GM03348 (cell line): ENCODE results near the gene C5AR1.
"Not testable (repeated sequence)": the region's sequence is repeated elsewhere in the genome, so short reads cannot be mapped to it uniquely, and the experiment has no call there.

Experiments used
- DNase-seq: peaks from one replicate; pipeline ENCODE4 v3.0.0; 2012; ENCODE audit warnings: low spot score

Gene C5AR1

GRCh38 chr19:47284324-47284899, 25.2 kb upstream of the C5AR1 start:
- DNase-seq = peak; percentile 52

DNA sequence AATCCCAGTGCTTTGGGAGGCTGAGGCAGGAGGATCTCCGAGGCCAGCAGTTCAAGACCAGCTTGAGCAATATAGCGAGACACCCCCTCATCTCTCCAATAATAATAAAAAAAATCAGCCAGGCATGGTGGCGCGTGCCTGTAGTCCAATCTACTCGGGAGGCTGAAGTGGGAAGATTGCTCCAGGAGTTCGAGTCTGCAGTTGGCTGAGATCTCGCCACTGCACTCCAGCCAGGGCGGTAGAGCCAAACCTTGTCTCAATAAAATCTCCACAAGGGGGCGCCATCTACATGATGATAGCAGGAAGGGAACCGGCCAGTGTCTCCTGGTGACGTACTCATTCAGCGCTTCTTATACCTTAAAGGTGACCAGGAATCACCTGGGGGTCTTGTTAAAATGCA, 13.6 kb upstream of the C5AR1 start:
- peak; percentile 78 for DNase-seq

- not testable (repeated sequence) for DNase-seq
Observed at GRCh38 chr19:47300867-47301266, 8.8 kb upstream of the C5AR1 start.

DNA sequence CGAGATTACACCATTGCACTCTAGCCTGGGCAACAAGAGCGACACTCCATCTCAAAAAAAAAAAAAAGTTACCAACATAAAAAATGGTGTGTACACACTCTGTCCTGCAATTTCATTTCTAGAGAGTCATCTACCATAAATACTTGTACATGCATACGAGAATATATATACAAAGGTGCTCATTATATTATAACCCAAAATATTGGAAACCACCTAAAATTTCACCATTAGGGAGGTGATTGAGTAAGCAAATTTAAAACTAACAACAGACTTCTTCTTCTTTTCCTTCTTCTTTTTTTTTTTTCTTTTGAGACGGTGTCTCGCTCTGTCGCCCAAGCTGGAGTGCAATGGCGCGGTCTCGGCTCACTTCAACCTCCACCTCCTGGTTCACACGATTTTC, 7.4 kb upstream of the C5AR1 start:
- DNase-seq = no peak

- no peak for DNase-seq
Observed at GRCh38 chr19:47303966-47304365, 5.7 kb upstream of the C5AR1 start.

DNA sequence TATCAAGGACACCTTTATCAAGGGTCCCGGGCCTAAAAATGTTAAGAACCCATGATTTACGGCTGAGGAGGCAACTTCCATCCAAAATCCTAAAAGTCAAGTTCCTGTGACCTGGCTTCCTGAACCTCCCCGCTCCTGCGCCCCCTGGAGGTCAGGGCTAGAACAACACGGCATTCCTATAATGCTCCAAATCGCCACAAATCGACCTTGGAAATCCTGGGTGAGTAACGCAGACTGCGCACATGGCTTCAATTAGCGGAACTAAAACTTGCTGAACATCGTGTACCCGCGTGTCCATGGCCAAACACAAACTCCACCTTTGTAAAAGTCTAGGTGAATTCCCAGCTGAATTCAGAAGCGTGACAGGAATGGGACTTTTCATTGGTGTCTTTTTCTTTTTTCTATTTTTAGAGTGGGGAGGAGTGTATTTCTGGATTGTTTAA, 4.3 kb upstream of the C5AR1 start:
- peak; percentile 91 for DNase-seq

GRCh38 chr19:47306303-47306702, 3.4 kb upstream of the C5AR1 start:
- no peak for DNase-seq

GRCh38 chr19:47309038-47309437, 623 bp upstream of the C5AR1 start:
- DNase-seq = peak; percentile 62

GRCh38 chr19:47310323-47310722, 662 bp downstream of the C5AR1 start:
- DNase-seq = no peak

DNA sequence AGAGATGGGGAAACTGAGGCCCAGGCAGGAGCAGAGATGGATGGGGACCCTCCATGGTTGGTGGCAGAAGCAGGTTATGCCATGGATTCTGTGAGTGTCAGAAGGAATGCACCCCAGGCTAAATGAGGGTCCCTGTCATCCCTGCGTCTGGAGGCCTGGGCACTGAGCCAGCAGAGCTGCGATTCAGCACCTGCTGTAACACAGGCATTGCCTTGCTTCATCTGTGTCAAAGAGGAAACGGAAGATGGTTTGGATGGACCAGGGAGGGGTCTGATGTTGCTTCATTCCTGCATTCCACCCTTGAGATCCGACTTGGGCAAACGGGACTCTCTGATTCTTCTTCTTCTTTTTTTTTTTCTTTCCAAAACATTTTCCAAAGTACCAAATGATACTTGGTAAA, 1.2 kb downstream of the C5AR1 start:
- DNase-seq = peak; percentile 34

- DNase-seq = no peak
Observed at GRCh38 chr19:47312366-47313006, 2.8 kb downstream of the C5AR1 start.

GRCh38 chr19:47313754-47314295, 4.2 kb downstream of the C5AR1 start:
- no peak for DNase-seq

DNA sequence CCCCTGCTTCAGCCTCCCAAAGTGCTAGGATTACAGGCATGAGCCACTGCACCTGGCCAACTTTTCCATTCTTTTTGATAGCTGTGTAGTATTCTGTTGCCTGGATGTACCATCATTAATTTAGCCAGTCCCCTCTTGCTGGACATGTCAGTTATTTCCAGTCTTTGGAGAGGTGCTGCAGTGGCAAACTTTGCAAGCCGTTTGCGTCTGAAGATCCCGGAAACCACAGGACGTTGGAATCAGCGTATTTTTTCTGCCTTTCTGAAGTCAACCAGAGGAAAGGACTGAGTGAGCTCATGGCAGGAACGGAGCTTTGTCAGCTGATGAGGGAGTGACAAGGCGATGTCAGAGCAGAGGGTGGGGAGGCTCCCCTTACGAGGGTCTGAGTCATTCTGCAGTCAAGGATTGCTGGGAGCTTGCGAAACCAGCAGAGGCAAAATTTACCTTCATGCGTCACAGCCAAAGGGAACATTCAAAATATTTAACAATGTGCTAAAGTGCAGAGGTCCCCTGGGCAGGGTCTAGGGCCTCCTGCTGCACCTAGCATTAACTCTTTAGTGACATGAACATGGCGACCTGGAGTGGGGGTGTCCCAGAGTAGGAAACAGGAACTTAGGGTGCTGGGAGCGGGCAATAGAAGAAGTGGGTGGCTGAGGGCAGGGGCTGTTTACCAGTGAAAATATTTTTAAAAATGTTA, 5.6 kb downstream of the C5AR1 start:
- peak; percentile 92 for DNase-seq

- no peak for DNase-seq
Observed at GRCh38 chr19:47316513-47316912, 6.9 kb downstream of the C5AR1 start.

DNA sequence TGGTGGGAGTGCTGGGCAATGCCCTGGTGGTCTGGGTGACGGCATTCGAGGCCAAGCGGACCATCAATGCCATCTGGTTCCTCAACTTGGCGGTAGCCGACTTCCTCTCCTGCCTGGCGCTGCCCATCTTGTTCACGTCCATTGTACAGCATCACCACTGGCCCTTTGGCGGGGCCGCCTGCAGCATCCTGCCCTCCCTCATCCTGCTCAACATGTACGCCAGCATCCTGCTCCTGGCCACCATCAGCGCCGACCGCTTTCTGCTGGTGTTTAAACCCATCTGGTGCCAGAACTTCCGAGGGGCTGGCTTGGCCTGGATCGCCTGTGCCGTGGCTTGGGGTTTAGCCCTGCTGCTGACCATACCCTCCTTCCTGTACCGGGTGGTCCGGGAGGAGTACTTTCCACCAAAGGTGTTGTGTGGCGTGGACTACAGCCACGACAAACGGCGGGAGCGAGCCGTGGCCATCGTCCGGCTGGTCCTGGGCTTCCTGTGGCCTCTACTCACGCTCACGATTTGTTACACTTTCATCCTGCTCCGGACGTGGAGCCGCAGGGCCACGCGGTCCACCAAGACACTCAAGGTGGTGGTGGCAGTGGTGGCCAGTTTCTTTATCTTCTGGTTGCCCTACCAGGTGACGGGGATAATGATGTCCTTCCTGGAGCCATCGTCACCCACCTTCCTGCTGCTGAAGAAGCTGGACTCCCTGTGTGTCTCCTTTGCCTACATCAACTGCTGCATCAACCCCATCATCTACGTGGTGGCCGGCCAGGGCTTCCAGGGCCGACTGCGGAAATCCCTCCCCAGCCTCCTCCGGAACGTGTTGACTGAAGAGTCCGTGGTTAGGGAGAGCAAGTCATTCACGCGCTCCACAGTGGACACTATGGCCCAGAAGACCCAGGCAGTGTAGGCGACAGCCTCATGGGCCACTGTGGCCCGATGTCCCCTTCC, 10.5 kb downstream of the C5AR1 start:
- DNase-seq = no peak

DNA sequence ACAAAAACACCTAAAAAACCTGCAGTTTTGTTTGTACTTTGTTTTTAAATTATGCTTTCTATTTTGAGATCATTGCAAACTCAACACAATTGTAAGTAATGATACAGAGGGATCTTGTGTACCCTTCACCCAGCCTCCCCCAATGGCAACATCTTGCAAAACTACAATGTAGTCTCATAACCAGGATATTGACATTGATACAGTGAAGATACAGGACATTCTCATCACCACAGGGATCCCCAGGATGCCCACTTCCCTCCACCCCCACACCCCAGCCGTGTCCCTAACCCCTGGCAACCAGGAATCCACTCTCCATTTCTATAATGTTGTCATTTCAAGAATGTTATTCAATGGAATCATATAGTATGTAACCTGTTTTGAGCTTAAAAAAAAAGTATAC, 12.0 kb downstream of the C5AR1 start:
- DNase-seq = no peak

- DNase-seq = no peak
Observed at GRCh38 chr19:47322058-47322457, 12.4 kb downstream of the C5AR1 start.

GRCh38 chr19:47323409-47323808, 13.7 kb downstream of the C5AR1 start:
- no peak for DNase-seq

DNA sequence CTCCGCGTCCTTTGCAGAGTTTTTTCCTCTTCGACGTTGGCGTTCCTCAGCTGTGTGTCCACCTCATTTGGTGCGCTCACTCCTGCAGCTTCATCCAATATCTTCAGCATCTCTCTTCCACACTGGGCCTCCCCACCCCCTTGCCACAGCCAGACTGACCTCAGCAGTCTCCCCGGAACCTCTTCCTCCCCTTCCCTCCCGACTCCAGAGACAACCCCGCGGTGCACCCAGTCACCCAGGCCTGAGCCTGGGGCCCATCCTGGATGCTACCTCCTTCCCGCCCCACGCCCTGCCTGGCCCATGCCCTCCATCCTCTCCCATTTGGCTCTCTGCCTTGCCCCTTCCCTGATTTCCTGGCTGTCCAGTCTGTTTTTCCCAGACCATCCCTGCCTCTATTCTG, 14.2 kb downstream of the C5AR1 start:
- no peak for DNase-seq

- no peak for DNase-seq
Observed at GRCh38 chr19:47324502-47324901, 14.8 kb downstream of the C5AR1 start.

- DNase-seq = no peak
Observed at GRCh38 chr19:47330466-47330869, 20.8 kb downstream of the C5AR1 start.

DNA sequence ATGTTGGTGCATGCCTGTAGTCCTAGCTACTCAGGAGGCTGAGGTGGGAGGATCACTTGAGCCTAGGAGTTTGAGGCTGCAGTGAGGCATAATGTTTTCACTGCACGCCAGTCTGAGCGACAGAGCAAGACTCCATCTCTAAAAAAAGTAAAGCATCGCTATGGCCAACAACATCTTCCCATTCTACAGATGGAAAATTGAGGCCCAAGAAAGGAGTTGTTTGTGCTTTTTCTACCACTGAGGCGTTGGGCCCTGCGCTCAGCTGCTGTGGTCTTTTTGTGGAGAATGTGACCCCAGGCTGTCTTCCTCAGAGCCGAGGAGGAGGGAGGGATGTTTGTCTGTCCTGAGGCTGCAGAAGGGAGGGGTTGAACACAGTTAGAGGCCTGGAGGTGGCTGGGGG, 21.8 kb downstream of the C5AR1 start:
- DNase-seq = no peak
